Measurements from ENCODE around the gene SNRNP200. TPM values are rescaled to one million over a fixed set of nuclear protein-coding genes. Genes with fewer than 3 reads are reported as not detected.

The SNRNP200 gene
- total RNA-seq, 2 donors from 2014 or later: 190 to 211 TPM

DNA sequence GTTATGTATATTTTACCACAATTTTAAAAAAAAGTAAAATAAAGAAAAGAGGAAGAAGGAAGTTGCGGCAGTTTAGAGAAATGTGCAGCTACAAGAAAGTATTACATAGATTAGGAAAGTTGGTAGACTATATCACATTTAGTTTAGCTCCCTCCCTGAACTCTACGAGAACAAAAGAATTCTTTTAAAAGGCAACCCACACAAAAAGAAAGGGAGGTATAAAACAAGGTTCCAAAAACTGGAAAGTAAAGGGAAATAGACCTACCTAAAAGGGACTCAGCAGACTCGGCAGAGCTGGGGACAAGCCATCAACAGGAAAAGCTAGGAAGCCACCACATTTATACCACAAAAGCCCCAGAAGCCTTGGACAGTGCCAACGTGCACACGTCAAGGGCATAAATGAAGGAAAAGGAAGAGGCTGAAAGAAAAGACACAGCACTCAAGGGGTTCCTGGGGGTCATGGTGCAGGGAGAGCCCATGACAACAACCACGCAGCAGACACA is 48.7 kb downstream of the SNRNP200 start:
- Mint-ChIP-seq H3K27ac (no peak overlapping the region), H3K36me3 (ENCODE audit: low read depth) (peaks cover 40% of the 10 kb centered on the region), H3K27me3 (ENCODE audit: insufficient read depth) (no peaks in the 10 kb centered on the region), H3K4me1 (peaks cover 7% of the 10 kb centered on the region), H3K4me3 (no peak overlapping the region), H3K9me3 (no peaks in the 10 kb centered on the region)
- no peak for DNase-seq
- Histone ChIP-seq H3K27me3 (ENCODE audit: control insufficient read depth, insufficient read depth, low read length, poor library complexity, severe bottlenecking) (no peaks in the 10 kb centered on the region), H3K36me3 (ENCODE audit: control insufficient read depth, insufficient read depth, low read length) (peaks cover 54% of the 10 kb centered on the region), H3K9me3 (ENCODE audit: control insufficient read depth, low read length) (no peaks in the 10 kb centered on the region), H3K9ac (ENCODE audit: extremely low read depth, low read length, poor library complexity, severe bottlenecking) (no peak overlapping the region), H3K27ac (ENCODE audit: low read depth, low read length) (no peak overlapping the region), H3K4me1 (ENCODE audit: control insufficient read depth, insufficient read depth, low read length) (no peaks in the 10 kb centered on the region), H3K4me3 (ENCODE audit: low read length) (no peak overlapping the region)
- 96% methylated on average over 3 to 5 of the region's 6 CpGs for WGBS, 2 experiments (ENCODE audit: insufficient coverage in 1 of 2, insufficient read length in 1 of 2)
- TF ChIP-seq, protein P1, sequence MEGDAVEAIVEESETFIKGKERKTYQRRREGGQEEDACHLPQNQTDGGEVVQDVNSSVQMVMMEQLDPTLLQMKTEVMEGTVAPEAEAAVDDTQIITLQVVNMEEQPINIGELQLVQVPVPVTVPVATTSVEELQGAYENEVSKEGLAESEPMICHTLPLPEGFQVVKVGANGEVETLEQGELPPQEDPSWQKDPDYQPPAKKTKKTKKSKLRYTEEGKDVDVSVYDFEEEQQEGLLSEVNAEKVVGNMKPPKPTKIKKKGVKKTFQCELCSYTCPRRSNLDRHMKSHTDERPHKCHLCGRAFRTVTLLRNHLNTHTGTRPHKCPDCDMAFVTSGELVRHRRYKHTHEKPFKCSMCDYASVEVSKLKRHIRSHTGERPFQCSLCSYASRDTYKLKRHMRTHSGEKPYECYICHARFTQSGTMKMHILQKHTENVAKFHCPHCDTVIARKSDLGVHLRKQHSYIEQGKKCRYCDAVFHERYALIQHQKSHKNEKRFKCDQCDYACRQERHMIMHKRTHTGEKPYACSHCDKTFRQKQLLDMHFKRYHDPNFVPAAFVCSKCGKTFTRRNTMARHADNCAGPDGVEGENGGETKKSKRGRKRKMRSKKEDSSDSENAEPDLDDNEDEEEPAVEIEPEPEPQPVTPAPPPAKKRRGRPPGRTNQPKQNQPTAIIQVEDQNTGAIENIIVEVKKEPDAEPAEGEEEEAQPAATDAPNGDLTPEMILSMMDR (conservative IDR thresholded peaks at IDR 0.05): no peak

DNA sequence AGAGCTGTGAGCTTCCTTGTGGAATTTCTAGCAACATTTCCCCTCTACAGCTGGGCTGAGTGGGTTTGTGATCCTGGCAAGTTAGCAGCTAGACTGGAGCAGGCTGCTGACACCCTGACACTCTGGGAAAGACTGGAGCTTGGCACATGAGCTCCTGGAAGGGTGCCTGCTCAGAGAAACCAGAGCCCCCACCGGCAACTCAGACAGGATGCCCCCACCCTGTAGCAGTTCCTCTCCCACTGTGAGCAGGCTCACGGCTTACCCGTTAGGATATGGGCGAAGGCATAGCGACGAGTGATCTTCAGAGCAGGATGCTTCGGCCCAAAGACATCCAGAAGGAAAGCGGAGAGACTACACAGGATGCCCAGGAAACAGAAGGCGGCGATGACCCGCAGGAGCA is 50.8 kb downstream of the SNRNP200 start:
- no peak overlapping the region for H3K4me3 ChIP-seq (ENCODE audit: low read length)
- peaks cover 48% of the 10 kb centered on the region for H3K36me3 ChIP-seq (ENCODE audit: control insufficient read depth, insufficient read depth, low read length)
- H3K9ac ChIP-seq (ENCODE audit: extremely low read depth, low read length, poor library complexity, severe bottlenecking): no peak overlapping the region
- Mint-ChIP-seq H3K36me3 (ENCODE audit: low read depth) (peaks cover 37% of the 10 kb centered on the region), H3K27me3 (ENCODE audit: insufficient read depth) (no peaks in the 10 kb centered on the region), H3K4me1 (no peaks in the 10 kb centered on the region), H3K27ac (no peak overlapping the region), H3K9me3 (no peaks in the 10 kb centered on the region), H3K4me3 (no peak overlapping the region)
- H3K27ac ChIP-seq (ENCODE audit: low read depth, low read length): no peak overlapping the region
- H3K4me1 ChIP-seq (ENCODE audit: control insufficient read depth, insufficient read depth, low read length): no peaks in the 10 kb centered on the region
- TF ChIP-seq, protein P1 (conservative IDR thresholded peaks at IDR 0.05): no peak
- WGBS, 2 experiments (ENCODE audit: insufficient coverage in 1 of 2, insufficient read length in 1 of 2): 96 to 98% methylated on average over 8 to 11 of the region's 11 CpGs
- DNase-seq: no peak
- no peaks in the 10 kb centered on the region for H3K9me3 ChIP-seq (ENCODE audit: control insufficient read depth, low read length)
- no peaks in the 10 kb centered on the region for H3K27me3 ChIP-seq (ENCODE audit: control insufficient read depth, insufficient read depth, low read length, poor library complexity, severe bottlenecking)

DNA sequence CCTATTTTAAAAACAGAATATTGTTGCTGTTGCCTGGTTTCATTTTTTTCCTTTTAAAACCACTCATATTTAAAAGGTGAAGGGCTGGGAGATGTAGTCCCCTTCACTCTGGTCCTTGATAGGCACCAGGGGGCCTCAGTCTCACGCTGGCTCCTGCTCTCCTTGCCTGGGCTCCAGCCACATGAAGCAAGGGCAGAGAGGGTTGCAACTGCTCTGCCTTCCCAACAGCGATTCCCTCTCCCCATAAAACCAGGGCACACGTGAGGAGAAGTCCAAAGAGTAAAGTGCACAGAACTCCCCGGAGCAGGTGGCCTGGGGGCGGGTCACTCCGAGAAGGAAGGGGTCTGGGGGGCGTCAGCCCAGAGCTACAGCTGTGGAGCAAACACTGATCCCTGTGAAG is 52.3 kb downstream of the SNRNP200 start:
- no peak overlapping the region for H3K27ac ChIP-seq (ENCODE audit: low read depth, low read length)
- no peaks in the 10 kb centered on the region for H3K27me3 ChIP-seq (ENCODE audit: control insufficient read depth, insufficient read depth, low read length, poor library complexity, severe bottlenecking)
- H3K36me3 Mint-ChIP-seq (ENCODE audit: low read depth): peaks cover 37% of the 10 kb centered on the region
- H3K9me3 Mint-ChIP-seq: no peaks in the 10 kb centered on the region
- no peaks in the 10 kb centered on the region for H3K4me1 ChIP-seq (ENCODE audit: control insufficient read depth, insufficient read depth, low read length)
- 92 to 93% methylated on average over 4 to 7 of the region's 7 CpGs for WGBS, 2 experiments (ENCODE audit: insufficient coverage in 1 of 2, insufficient read length in 1 of 2)
- TF ChIP-seq, protein P1 (conservative IDR thresholded peaks at IDR 0.05): no peak
- no peaks in the 10 kb centered on the region for H3K27me3 Mint-ChIP-seq (ENCODE audit: insufficient read depth)
- no peaks in the 10 kb centered on the region for H3K9me3 ChIP-seq (ENCODE audit: control insufficient read depth, low read length)
- no peaks in the 10 kb centered on the region for H3K4me1 Mint-ChIP-seq
- H3K4me3 ChIP-seq (ENCODE audit: low read length): no peak overlapping the region
- no peak for DNase-seq
- no peak overlapping the region for H3K4me3 Mint-ChIP-seq
- H3K36me3 ChIP-seq (ENCODE audit: control insufficient read depth, insufficient read depth, low read length): peaks cover 35% of the 10 kb centered on the region
- no peak overlapping the region for H3K27ac Mint-ChIP-seq
- H3K9ac ChIP-seq (ENCODE audit: extremely low read depth, low read length, poor library complexity, severe bottlenecking): no peak overlapping the region

Measured in endodermal cell (in vitro differentiated cells).